Measurements from ENCODE around the gene ZIC4.

Gene ZIC4

DNA sequence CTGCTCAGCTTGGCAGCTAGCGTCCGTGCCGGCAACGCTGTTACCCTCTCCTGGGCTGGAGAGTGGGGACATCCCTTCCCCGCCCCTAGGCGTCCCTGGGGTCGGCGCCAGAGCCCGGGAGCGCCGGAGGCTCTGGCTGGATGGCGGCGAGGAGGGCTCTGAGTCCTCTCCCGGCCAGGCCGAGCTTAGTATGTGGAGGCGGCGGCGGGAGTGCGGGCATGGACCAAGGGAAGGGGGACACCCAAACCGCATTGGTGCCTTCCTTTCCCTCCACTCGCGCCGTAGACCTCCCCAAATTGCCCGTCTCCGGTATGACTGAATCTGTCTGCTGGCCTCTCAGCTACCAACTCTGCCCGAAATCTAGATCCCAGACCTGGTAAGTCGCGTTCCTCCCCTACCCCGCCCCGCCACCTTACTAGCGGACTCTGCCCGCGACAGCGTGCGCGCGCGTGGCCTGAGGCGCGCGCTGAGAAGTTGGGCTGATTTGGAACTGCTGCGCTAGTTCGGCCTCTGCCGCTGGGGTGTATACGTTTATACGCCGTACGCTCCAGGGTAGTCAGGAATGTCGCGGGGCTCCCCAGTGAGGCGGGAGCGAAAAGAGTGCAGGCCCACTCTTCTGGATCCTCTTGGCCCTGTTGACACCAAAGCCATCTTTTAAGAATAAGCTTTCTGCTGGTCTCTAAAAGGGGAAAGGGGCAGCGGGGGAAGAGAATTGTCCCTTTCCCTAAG lies 15.0 kb upstream of the ZIC4 start:
- TF ChIP-seq ISL1 (CRISPR knock-in tag; IDR thresholded peaks at IDR 0.05) (no peak), ESRRG (CRISPR knock-in tag; IDR thresholded peaks at IDR 0.05) (no peak), ZNF8 (CRISPR knock-in tag; IDR thresholded peaks at IDR 0.05) (no peak), PPARA (CRISPR knock-in tag; IDR thresholded peaks at IDR 0.05; ENCODE audit: borderline replicate concordance) (no peak), TCF4 (CRISPR knock-in tag; IDR thresholded peaks at IDR 0.05; ENCODE audit: borderline replicate concordance) (no peak)
- TF ChIP-seq, protein P1, sequence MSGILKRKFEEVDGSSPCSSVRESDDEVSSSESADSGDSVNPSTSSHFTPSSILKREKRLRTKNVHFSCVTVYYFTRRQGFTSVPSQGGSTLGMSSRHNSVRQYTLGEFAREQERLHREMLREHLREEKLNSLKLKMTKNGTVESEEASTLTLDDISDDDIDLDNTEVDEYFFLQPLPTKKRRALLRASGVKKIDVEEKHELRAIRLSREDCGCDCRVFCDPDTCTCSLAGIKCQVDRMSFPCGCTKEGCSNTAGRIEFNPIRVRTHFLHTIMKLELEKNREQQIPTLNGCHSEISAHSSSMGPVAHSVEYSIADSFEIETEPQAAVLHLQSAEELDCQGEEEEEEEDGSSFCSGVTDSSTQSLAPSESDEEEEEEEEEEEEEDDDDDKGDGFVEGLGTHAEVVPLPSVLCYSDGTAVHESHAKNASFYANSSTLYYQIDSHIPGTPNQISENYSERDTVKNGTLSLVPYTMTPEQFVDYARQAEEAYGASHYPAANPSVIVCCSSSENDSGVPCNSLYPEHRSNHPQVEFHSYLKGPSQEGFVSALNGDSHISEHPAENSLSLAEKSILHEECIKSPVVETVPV (CRISPR knock-in tag; IDR thresholded peaks at IDR 0.05): no peak
- peak; percentile 22 for ATAC-seq

DNA sequence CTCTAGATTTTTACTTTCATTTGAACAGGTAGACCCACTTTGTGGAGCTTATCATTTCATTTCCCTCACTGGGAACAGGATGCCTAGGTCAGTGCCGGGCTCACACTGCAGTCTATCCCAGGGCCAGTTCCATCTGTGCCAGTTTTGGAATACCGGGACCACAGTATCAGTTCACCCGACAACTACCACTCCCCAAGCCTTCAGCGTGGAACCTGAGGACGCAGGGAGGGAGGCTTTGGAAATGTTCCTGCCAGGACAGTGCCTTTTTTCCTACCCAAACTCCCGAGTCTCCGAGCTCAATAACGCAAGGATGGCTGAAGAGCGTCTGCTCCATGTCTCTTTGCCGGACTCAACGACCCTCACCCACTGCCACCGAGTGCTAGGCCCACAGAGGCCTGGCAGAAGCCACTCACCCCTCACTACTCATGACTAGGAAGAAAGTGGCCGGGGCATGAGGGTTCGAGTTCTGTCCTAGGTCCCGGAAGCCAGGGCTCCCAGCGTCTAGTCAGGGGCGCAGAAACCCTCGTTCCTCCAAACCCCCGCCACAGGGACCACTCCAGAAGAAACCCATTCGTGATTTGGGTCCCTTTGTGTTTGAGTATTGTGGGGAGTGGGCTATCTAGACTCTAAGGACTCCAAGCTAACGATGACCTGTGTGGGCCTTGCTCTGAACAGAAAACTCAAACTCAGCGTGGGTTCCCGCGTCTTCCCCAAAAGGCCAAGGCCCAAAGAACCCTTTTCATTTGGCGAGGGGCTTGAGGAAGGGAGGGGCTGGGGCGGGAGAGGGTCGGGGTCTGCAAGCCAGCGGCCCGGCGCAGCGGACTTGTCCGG lies 14.2 kb upstream of the ZIC4 start:
- ATAC-seq: no peak
- TF ChIP-seq TOX (CRISPR knock-in tag; IDR thresholded peaks at IDR 0.05; ENCODE audit: borderline replicate concordance) (no peak), CSDC2 (CRISPR knock-in tag; IDR thresholded peaks at IDR 0.05) (no peak), OSR1 (CRISPR knock-in tag; IDR thresholded peaks at IDR 0.05) (no peak), ZC3H10 (CRISPR knock-in tag; IDR thresholded peaks at IDR 0.05) (no peak), ZNF565 (CRISPR knock-in tag; conservative IDR thresholded peaks at IDR 0.05; ENCODE audit: low read depth) (no peak), PPARA (CRISPR knock-in tag; IDR thresholded peaks at IDR 0.05; ENCODE audit: borderline replicate concordance) (no peak), ZFP3 (CRISPR knock-in tag; IDR thresholded peaks at IDR 0.05) (no peak), ZNF70 (CRISPR knock-in tag; IDR thresholded peaks at IDR 0.05) (no peak)
- TF ChIP-seq, protein P2, sequence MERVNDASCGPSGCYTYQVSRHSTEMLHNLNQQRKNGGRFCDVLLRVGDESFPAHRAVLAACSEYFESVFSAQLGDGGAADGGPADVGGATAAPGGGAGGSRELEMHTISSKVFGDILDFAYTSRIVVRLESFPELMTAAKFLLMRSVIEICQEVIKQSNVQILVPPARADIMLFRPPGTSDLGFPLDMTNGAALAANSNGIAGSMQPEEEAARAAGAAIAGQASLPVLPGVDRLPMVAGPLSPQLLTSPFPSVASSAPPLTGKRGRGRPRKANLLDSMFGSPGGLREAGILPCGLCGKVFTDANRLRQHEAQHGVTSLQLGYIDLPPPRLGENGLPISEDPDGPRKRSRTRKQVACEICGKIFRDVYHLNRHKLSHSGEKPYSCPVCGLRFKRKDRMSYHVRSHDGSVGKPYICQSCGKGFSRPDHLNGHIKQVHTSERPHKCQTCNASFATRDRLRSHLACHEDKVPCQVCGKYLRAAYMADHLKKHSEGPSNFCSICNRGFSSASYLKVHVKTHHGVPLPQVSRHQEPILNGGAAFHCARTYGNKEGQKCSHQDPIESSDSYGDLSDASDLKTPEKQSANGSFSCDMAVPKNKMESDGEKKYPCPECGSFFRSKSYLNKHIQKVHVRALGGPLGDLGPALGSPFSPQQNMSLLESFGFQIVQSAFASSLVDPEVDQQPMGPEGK (CRISPR knock-in tag; IDR thresholded peaks at IDR 0.05; ENCODE audit: borderline replicate concordance): no peak

DNA sequence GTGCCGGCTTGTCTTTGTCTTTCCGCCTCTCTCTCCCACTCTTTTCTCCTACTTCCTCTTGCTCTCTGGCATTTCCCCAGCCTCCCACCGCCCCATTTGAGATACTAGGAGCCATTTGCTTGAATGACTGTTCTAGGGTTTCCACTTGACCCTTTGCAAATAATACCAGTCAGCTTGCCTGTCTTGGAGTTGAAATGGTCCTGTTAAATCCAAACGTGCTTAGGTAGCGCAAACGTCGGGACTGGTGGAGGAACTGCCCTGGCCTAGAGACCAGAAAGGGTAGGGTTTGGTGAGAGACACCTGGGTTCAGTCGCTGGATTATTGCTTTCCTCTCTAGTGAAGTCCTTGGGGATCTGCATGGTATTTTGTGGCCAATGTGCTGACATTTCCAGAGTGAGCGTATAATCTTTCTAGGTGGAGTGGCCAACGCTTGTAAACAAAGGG lies 13.5 kb upstream of the ZIC4 start:
- ATAC-seq: no peak
- no peak for TF ChIP-seq SNAI2 (CRISPR knock-in tag; IDR thresholded peaks at IDR 0.05)
- TF ChIP-seq BACH2 (CRISPR knock-in tag; IDR thresholded peaks at IDR 0.05; ENCODE audit: borderline replicate concordance): no peak
- TF ChIP-seq, protein P2 (CRISPR knock-in tag; IDR thresholded peaks at IDR 0.05; ENCODE audit: borderline replicate concordance): no peak
- TF ChIP-seq TCF4 (CRISPR knock-in tag; IDR thresholded peaks at IDR 0.05; ENCODE audit: borderline replicate concordance): no peak
- TF ChIP-seq ESRRG (CRISPR knock-in tag; IDR thresholded peaks at IDR 0.05): no peak
- TF ChIP-seq ZC3H10 (CRISPR knock-in tag; IDR thresholded peaks at IDR 0.05): no peak
- no peak for TF ChIP-seq ARNTL (CRISPR knock-in tag; IDR thresholded peaks at IDR 0.05; ENCODE audit: borderline replicate concordance, low read depth)
- TF ChIP-seq ZNF565 (CRISPR knock-in tag; conservative IDR thresholded peaks at IDR 0.05; ENCODE audit: low read depth): no peak
- no peak for TF ChIP-seq ZFP30 (CRISPR knock-in tag; IDR thresholded peaks at IDR 0.05)
- TF ChIP-seq, protein P3, sequence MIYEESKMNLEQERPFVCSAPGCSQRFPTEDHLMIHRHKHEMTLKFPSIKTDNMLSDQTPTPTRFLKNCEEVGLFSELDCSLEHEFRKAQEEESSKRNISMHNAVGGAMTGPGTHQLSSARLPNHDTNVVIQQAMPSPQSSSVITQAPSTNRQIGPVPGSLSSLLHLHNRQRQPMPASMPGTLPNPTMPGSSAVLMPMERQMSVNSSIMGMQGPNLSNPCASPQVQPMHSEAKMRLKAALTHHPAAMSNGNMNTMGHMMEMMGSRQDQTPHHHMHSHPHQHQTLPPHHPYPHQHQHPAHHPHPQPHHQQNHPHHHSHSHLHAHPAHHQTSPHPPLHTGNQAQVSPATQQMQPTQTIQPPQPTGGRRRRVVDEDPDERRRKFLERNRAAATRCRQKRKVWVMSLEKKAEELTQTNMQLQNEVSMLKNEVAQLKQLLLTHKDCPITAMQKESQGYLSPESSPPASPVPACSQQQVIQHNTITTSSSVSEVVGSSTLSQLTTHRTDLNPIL (CRISPR knock-in tag; IDR thresholded peaks at IDR 0.05; ENCODE audit: low read depth): no peak
- TF ChIP-seq OSR1 (CRISPR knock-in tag; IDR thresholded peaks at IDR 0.05): no peak
- TF ChIP-seq CSDC2 (CRISPR knock-in tag; IDR thresholded peaks at IDR 0.05): no peak
- TF ChIP-seq RARB (CRISPR knock-in tag; IDR thresholded peaks at IDR 0.05): no peak
- no peak for TF ChIP-seq ZFP3 (CRISPR knock-in tag; IDR thresholded peaks at IDR 0.05)
- TF ChIP-seq ZNF8 (CRISPR knock-in tag; IDR thresholded peaks at IDR 0.05): no peak
- TF ChIP-seq, protein P1 (CRISPR knock-in tag; IDR thresholded peaks at IDR 0.05): no peak
